Testis (tissue), 3 donors: ENCODE results near the gene LAMA3. TPM values are rescaled to one million over a fixed set of nuclear protein-coding genes. Genes with fewer than 3 reads are reported as not detected.

Experiments used
- DNase-seq: peaks from one replicate; pipeline ENCODE4 v3.0.0-alpha.2; 2019
- H3K27ac ChIP-seq, 2 donors: fragments of 200-600 bp; sonication (generic); one replicate each; pipeline ENCODE4 v1.5.1; 2019
- H3K27me3 ChIP-seq: fragments of 200-600 bp; sonication (generic); one replicate; pipeline ENCODE4 v1.5.1; 2019
- H3K36me3 ChIP-seq: fragments of 200-600 bp; sonication (generic); one replicate; pipeline ENCODE4 v1.5.1; 2017; ENCODE audit warnings: low read depth; ENCODE audit errors: missing control alignments
- H3K4me1 ChIP-seq: fragments of 200-600 bp; sonication (generic); one replicate; pipeline ENCODE4 v1.5.1; 2019
- H3K4me3 ChIP-seq, 2 donors: fragments of 200-600 bp; sonication (generic); one replicate each; pipeline ENCODE4 v1.5.1; 2017 to 2019
- H3K9me3 ChIP-seq: fragments of 200-600 bp; sonication (generic); one replicate; pipeline ENCODE4 v1.5.1; 2017
- POLR2A ChIP-seq: fragments of 450-650 bp; IDR thresholded peaks from one replicate; pipeline ENCODE4 v1.6.1; 2017; ENCODE audit warnings: antibody characterized with exemption, mild to moderate bottlenecking, moderate library complexity
- WGBS, 2 donors: methylation state at CpG; one replicate each; pipeline ENCODE4 v1.1.5; 2018; 5-methylcytosine and 5-hydroxymethylcytosine counted together
- intact Hi-C: fragments of 100-400 bp; cut with DNase I; formaldehyde crosslinking; loops from one replicate; pipeline ENCODE4 v1.15.1; 2023; ENCODE audit warnings: low total_unique reads
- polyA plus RNA-seq: library from polyadenylated mRNA; stranded (reverse); fragments of 350-450 nt; fragmentation: Illumina TruSeq; extraction: RNeasy Lipid Tissue Mini Kit (QIAGEN cat#74804); gene quantifications from one replicate; pipeline ENCODE4 v1.2.3, GENCODE V29; 2014; ENCODE audit warnings: low read depth, low replicate concordance; ENCODE audit not compliant: insufficient read depth
- total RNA-seq, 2 donors: library from RNA; depleted of rRNA; stranded (reverse); fragments of >200 nt; gene quantifications; one replicate each; pipeline ENCODE4 v1.2.3, GENCODE V29; 2016
- TF ChIP-seq, protein P1 (sequence below), 3 experiments: fragments of 450-650 bp in 2 of 3; fragments of 200-600 bp in 1 of 3; sonication (generic) in 1 of 3; IDR thresholded peaks; one replicate each; pipeline ENCODE4 v1.5.1; 2016 to 2019; ENCODE audit warnings: antibody characterized with exemption in 3 of 3, mild to moderate bottlenecking in 2 of 3, moderate library complexity in 1 of 3

The LAMA3 gene
- total and polyA plus RNA-seq, 3 donors from 2014 or later = 11.9 to 22.1 (median 14.1) TPM

- Histone ChIP-seq H3K9me3 (no peaks in the 10 kb centered on the region), H3K27me3 (no peaks in the 10 kb centered on the region), H3K4me3 (no peak overlapping the region), H3K36me3 (no peaks in the 10 kb centered on the region), H3K27ac (no peak overlapping the region), H3K4me1 (no peaks in the 10 kb centered on the region)
- intact Hi-C loops = no loop called here
- WGBS, 2 donors = 92 to 95% methylated on average over 3 to 11 of the region's 11 CpGs
- DNase-seq = no peak
- no peak for TF ChIP-seq POLR2A
- TF ChIP-seq, protein P1, sequence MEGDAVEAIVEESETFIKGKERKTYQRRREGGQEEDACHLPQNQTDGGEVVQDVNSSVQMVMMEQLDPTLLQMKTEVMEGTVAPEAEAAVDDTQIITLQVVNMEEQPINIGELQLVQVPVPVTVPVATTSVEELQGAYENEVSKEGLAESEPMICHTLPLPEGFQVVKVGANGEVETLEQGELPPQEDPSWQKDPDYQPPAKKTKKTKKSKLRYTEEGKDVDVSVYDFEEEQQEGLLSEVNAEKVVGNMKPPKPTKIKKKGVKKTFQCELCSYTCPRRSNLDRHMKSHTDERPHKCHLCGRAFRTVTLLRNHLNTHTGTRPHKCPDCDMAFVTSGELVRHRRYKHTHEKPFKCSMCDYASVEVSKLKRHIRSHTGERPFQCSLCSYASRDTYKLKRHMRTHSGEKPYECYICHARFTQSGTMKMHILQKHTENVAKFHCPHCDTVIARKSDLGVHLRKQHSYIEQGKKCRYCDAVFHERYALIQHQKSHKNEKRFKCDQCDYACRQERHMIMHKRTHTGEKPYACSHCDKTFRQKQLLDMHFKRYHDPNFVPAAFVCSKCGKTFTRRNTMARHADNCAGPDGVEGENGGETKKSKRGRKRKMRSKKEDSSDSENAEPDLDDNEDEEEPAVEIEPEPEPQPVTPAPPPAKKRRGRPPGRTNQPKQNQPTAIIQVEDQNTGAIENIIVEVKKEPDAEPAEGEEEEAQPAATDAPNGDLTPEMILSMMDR (IDR thresholded peaks at IDR 0.05) = no peak
These were observed 47.2 kb upstream of the LAMA3 start for GRCh38 chr18:23641937-23642666.

DNA sequence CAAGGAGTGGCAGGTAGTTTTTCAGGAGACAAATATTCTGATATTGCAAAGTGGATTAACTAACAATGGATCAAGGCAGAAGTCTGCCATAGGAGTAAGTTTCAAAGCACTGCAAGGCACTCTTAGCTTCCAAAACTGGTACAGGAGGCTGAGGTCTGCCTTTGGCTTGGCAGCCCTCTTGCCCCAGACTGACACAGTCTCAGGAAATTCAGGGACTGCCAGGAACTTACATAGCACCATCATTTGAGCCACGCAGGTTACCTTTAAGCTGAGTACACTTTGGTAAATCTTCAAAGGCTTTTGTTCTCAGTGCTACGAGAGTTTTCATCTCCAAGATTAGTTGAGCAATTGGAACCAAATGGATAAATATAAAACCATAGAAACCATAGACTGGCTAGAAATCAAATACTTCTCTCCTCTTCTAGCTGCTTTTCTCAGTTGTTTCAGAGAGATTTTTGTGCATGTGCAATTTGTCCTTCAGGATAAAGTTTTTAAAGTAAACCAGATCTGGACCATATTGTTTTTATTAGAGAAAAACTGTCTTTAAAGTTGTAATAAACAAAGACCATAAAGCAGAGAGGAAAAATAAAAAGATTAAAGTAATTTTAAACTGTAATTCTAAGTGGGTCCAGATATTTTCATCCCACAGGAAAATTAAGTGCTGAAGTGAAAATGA is 45.3 kb upstream of the LAMA3 start:
- H3K27me3 ChIP-seq = no peaks in the 10 kb centered on the region
- no peak for DNase-seq
- no peaks in the 10 kb centered on the region for H3K9me3 ChIP-seq
- H3K4me1 ChIP-seq = no peaks in the 10 kb centered on the region
- intact Hi-C loops = no loop called here
- no peak overlapping the region for H3K4me3 ChIP-seq
- TF ChIP-seq POLR2A = no peak
- TF ChIP-seq, protein P1 (IDR thresholded peaks at IDR 0.05) = no peak
- whole genome bisulfite sequencing, 2 donors = 71 to 81% methylated on average over 2 of the region's 2 CpGs
- H3K27ac ChIP-seq = no peak overlapping the region
- no peaks in the 10 kb centered on the region for H3K36me3 ChIP-seq

GRCh38 chr18:23645568-23646175 is 43.6 kb upstream of the LAMA3 start:
- no peaks in the 10 kb centered on the region for H3K4me1 ChIP-seq
- intact Hi-C loops = no loop called here
- no peaks in the 10 kb centered on the region for H3K36me3 ChIP-seq
- no peaks in the 10 kb centered on the region for H3K27me3 ChIP-seq
- TF ChIP-seq POLR2A = no peak
- TF ChIP-seq, protein P1 (IDR thresholded peaks at IDR 0.05) = no peak
- 92 to 97% methylated on average over 4 of the region's 4 CpGs for WGBS, 2 donors
- no peak overlapping the region for H3K27ac ChIP-seq
- no peak for DNase-seq
- H3K4me3 ChIP-seq = no peak overlapping the region
- H3K9me3 ChIP-seq = no peaks in the 10 kb centered on the region

- no peak for DNase-seq
- H3K27ac ChIP-seq = no peak overlapping the region
- TF ChIP-seq, protein P1 (IDR thresholded peaks at IDR 0.05) = no peak
- no peak for TF ChIP-seq POLR2A
- intact Hi-C loops = no loop called here
- H3K27me3 ChIP-seq = no peaks in the 10 kb centered on the region
- no peaks in the 10 kb centered on the region for H3K36me3 ChIP-seq
- H3K4me3 ChIP-seq = no peak overlapping the region
- H3K4me1 ChIP-seq = no peaks in the 10 kb centered on the region
- H3K9me3 ChIP-seq = no peaks in the 10 kb centered on the region
- WGBS, 2 donors = 92 to 95% methylated on average over 2 of the region's 2 CpGs
These were observed 43.0 kb upstream of the LAMA3 start for GRCh38 chr18:23646282-23646681.
